CD4-positive, alpha-beta T cell treated with Interleukin-15 for 4 hours (primary cell): ENCODE results near the gene UGT2B10.

ENCODE experiments used
- DNase-seq: peaks from one replicate; pipeline ENCODE4 v3.0.0-alpha.2; 2020; ENCODE audit warnings: low spot score

The UGT2B10 gene

GRCh38 chr4:68871809-68872642 lies 56.2 kb downstream of the UGT2B10 start:
- no peak for DNase-seq

GRCh38 chr4:68872643-68873502 lies 57.1 kb downstream of the UGT2B10 start:
- DNase-seq = no peak

- DNase-seq = no peak
These were observed 58.7 kb downstream of the UGT2B10 start for GRCh38 chr4:68874507-68874906.

GRCh38 chr4:68877555-68877954 lies 61.8 kb downstream of the UGT2B10 start:
- DNase-seq = no peak

GRCh38 chr4:68878048-68878447 lies 62.3 kb downstream of the UGT2B10 start:
- DNase-seq = no peak
